HG03064 (cell line): ENCODE results near the gene FKBP14.
"Not testable (repeated sequence)": the region's sequence is repeated elsewhere in the genome, so short reads cannot be mapped to it uniquely, and the experiment has no call there.

Source experiments
- ATAC-seq: cut with Tn5 transposase; IDR thresholded peaks from one replicate; pipeline ENCODE4 v1.9.1; 2021; ENCODE audit warnings: low read depth; ENCODE audit not compliant: unreplicated experiment

FKBP14 gene

DNA sequence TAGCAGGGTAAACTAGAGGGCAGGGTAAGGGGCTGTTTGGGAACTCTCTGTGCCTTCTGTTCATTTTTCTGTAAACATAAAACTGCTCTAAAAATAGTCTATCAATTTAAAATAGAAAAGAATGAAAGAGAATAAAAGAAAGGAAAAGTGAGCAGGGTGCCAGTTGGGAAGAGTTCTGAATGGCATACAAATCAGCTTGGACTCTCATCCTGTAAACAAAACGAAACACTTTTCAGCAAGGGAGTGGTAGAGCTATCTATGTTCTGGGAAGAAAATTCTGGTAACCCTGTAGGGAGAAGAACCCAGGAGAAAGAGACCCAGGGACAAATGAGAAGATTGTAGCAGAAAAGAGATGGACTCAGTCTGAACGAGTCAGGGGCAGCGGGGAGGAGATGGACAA lies 61.5 kb downstream of the FKBP14 start:
- no peak for ATAC-seq

DNA sequence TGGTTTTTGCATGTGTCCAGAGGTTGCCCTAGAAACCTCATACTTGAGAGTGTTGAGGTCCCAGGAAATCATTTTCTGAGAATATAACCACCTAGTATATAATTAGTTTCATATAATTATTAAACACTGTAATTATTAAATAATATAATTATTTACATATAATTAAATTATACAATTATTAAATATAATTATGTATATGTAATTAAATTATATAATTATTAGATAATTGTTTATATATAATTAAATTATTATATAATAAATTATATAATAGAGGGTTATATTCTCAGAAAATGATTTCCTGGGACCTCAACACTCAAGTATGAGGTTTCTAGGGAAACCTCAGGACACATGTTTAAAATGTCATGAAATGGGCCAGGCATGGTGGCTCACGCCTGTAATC lies 64.5 kb downstream of the FKBP14 start:
- no peak for ATAC-seq

DNA sequence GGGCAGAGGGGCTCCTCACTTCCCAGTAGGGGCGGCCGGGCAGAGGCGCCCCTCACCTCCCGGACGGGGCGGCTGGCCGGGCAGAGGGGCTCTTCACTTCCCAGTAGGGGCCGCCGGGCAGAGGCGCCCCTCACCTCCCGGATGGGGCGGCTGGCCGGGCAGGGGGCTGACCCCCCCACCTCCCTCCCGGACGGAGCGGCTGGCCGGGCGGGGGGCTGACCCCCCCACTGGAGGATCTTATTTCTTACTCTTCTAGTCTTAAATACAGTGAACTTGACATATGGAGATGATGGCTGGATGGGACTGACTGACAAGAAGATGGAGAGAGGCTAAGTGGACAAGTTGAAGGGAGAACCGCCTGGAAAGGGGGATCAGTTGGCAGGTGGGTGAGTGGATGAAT lies 64.9 kb downstream of the FKBP14 start:
- not testable (repeated sequence) for ATAC-seq
